Erythroblast (primary cell): ENCODE measurements around the gene MEIS1.

Experiments used
- GATA1 ChIP-seq: IDR thresholded peaks from 2 replicates; pipeline ENCODE4 v1.6.1; 2011; ENCODE audit warnings: low read depth, mild to moderate bottlenecking, control low read depth, low read length, moderate library complexity
- POLR2A ChIP-seq: IDR thresholded peaks from 2 replicates; pipeline ENCODE4 v1.6.1; 2011; ENCODE audit warnings: mild to moderate bottlenecking, low read length

- TF ChIP-seq POLR2A (no peak), GATA1 (no peak)
These were observed 62.7 kb downstream of the MEIS1 start for GRCh38 chr2:66497431-66498288.
